HEK293T (cell line): ENCODE results near the gene PTPRH.

Experiments used
- FOXA1 ChIP-seq: fragments of 450-650 bp; IDR thresholded peaks from 2 replicates; pipeline ENCODE4 v1.6.1; 2016; ENCODE audit warnings: mild to moderate bottlenecking
- FOXM1 ChIP-seq: fragments of 450-650 bp; IDR thresholded peaks from 2 replicates; pipeline ENCODE4 v1.6.1; 2017; ENCODE audit warnings: mild to moderate bottlenecking, borderline replicate concordance
- SUZ12 ChIP-seq: fragments of 450-650 bp; IDR thresholded peaks from 2 replicates; pipeline ENCODE4 v1.6.1; 2016; ENCODE audit warnings: mild to moderate bottlenecking

DNA sequence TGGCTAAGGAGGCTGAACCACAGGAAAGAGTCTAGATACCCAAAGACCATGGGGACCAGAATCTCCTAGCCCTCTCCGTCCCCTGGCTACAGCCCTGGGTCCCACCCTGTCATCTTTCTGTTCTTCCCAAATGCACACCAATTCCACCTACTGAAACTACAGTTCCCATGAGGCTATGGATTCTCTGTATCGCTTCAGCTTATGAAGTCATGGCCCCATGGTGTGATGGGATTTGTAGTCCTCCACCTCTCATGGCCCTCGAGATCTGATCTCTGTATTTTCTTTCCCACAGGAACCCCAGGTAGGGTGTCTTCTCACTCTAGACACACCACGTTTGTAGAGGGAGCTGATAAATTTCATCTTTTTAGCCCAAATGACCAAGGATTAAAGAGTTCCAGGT, 11.8 kb downstream of the PTPRH start:
- no peak for TF ChIP-seq FOXM1
- peak; percentile 91 for TF ChIP-seq SUZ12
- TF ChIP-seq FOXA1, result no peak
